Cardiac muscle cell (in vitro differentiated cells and primary cell): ENCODE measurements around the gene NEDD1. TPM values are rescaled to one million over a fixed set of nuclear protein-coding genes. Genes with fewer than 3 reads are reported as not detected.

ENCODE experiments used
- DNase-seq, 2 donors: peaks; one replicate each; pipeline versions ENCODE4 v3.0.0 to v3.0.0-alpha.2; 2010 to 2017; ENCODE audit warnings: low read depth in 1 of 2, low spot score in 1 of 2
- H3K27ac ChIP-seq: fragments of 200-600 bp; sonication (generic); 2 replicates; pipeline ENCODE4 v1.5.1; 2016
- H3K27me3 ChIP-seq: fragments of 200-600 bp; sonication (generic); 2 replicates; pipeline ENCODE4 v1.6.0; 2016; ENCODE audit warnings: control low read depth
- H3K36me3 ChIP-seq: fragments of 200-600 bp; sonication (generic); 2 replicates; pipeline ENCODE4 v1.5.1; 2016; ENCODE audit warnings: control low read depth
- H3K4me1 ChIP-seq: fragments of 200-600 bp; sonication (generic); 2 replicates; pipeline ENCODE4 v1.8.1; 2017; ENCODE audit warnings: low read depth, mild to moderate bottlenecking, mixed run types
- H3K4me3 ChIP-seq: fragments of 200-600 bp; sonication (generic); 2 replicates; pipeline ENCODE4 v1.5.1; 2016; ENCODE audit warnings: mild to moderate bottlenecking
- H3K9me3 ChIP-seq: fragments of 200-600 bp; sonication (generic); 2 replicates; pipeline ENCODE4 v1.5.1; 2017; ENCODE audit warnings: low read depth, mild to moderate bottlenecking, control low read depth
- CTCF ChIP-seq: IDR thresholded peaks from 2 replicates; pipeline ENCODE4 v1.5.1; 2012; ENCODE audit warnings: low read depth, mild to moderate bottlenecking, low read length
- polyA plus RNA-seq: library from polyadenylated mRNA; unstranded; fragments of >200 nt; fragmentation: Nextera tagmentation; extraction: Ambion mirVana; gene quantifications from 2 replicates; pipeline ENCODE4 v1.2.1, GENCODE V29; 2016
- total RNA-seq: library from RNA; depleted of rRNA; stranded (reverse); fragments of >200 nt; gene quantifications from 2 replicates; pipeline ENCODE4 v1.2.3, GENCODE V29; 2016

The NEDD1 gene
- total and polyA plus RNA-seq, 2 experiments from 2014 or later, result 19.2 to 22.0 TPM

DNA sequence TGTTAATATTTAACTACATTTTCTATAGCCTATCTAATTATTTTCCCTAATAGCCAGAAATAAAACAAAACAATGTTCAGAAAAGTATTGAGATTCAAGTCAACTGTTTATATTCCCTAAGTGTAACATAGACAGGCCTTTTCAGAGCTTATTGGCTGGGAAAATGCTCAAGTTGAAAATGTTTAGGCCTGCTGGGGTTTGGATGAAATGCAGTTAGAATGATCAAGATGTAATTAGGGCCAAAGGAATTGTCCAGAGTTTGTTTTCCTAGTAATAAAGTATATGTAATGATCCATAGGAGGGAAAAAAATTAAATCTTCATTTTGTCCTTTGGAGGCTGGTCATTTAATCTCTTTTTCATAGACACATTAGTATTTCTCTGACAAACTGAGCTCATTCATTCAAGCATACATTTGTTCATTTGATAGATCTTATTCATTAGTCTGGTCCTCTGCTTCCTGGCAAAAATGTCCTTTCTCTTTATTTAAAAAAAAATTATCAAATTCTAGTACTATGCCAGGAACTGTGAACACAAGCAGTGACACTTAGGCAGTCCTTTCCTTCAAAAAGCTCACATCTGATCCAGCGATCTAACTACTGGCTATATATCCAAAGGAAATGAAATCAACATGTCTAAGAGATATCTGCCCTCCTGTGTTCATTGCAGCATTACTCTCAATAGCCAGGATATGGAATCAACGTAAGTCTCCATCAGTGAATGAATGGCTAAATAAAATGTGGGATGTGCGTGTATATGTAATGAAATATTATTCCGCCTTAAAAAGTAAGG, 40.1 kb upstream of the NEDD1 start:
- DNase-seq, result no peak
- Histone ChIP-seq H3K27ac (no peak overlapping the region), H3K27me3 (no peaks in the 10 kb centered on the region), H3K9me3 (no peaks in the 10 kb centered on the region), H3K36me3 (no peaks in the 10 kb centered on the region), H3K4me3 (no peak overlapping the region), H3K4me1 (peaks cover 4% of the 10 kb centered on the region)
- no peak for TF ChIP-seq CTCF

GRCh38 chr12:96870946-96871345, 36.1 kb upstream of the NEDD1 start:
- H3K4me1 ChIP-seq, result no peaks in the 10 kb centered on the region
- H3K27ac ChIP-seq, result no peak overlapping the region
- H3K9me3 ChIP-seq, result no peaks in the 10 kb centered on the region
- DNase-seq, result no peak
- no peaks in the 10 kb centered on the region for H3K36me3 ChIP-seq
- no peaks in the 10 kb centered on the region for H3K27me3 ChIP-seq
- no peak for TF ChIP-seq CTCF
- no peak overlapping the region for H3K4me3 ChIP-seq

GRCh38 chr12:96872961-96873360, 34.1 kb upstream of the NEDD1 start:
- no peak for TF ChIP-seq CTCF
- Histone ChIP-seq H3K4me3 (no peak overlapping the region), H3K27ac (no peak overlapping the region), H3K4me1 (no peaks in the 10 kb centered on the region), H3K9me3 (no peaks in the 10 kb centered on the region), H3K27me3 (no peaks in the 10 kb centered on the region), H3K36me3 (no peaks in the 10 kb centered on the region)
- no peak for DNase-seq

- H3K36me3 ChIP-seq, result no peaks in the 10 kb centered on the region
- no peak overlapping the region for H3K4me3 ChIP-seq
- no peaks in the 10 kb centered on the region for H3K9me3 ChIP-seq
- no peaks in the 10 kb centered on the region for H3K4me1 ChIP-seq
- no peak for DNase-seq
- H3K27ac ChIP-seq, result no peak overlapping the region
- H3K27me3 ChIP-seq, result no peaks in the 10 kb centered on the region
- no peak for TF ChIP-seq CTCF
These were observed 32.8 kb upstream of the NEDD1 start for GRCh38 chr12:96874211-96874610.

DNA sequence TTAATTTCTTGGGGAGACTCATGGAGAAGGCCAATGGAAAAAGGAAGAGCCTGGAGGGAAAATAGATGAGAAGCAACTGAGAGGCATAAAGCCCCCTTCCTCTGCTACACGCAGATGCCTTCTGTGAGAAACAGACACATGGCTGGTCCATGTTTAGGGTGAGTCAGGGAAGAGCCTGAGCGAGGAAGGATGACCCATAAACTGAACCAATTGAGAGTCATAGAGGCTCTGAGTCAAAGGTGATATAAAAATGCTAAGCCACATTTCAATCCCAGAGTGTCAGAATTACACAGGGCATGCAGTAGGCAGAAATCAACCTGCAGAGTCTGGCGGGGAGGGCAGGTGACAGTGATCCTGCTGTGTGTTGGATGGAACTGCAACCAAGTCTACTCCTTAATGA, 30.1 kb upstream of the NEDD1 start:
- H3K9me3 ChIP-seq, result no peaks in the 10 kb centered on the region

More for the DNA sequence above, 30.1 kb upstream of the NEDD1 start:
- H3K4me3 ChIP-seq, result no peak overlapping the region
- no peak for TF ChIP-seq CTCF
- DNase-seq, result no peak
- no peaks in the 10 kb centered on the region for H3K27me3 ChIP-seq
- H3K27ac ChIP-seq, result no peak overlapping the region
- no peaks in the 10 kb centered on the region for H3K4me1 ChIP-seq
- H3K36me3 ChIP-seq, result no peaks in the 10 kb centered on the region
